D341Med (cell line): ENCODE results near the gene SKAP2.
A peak's percentile ranks its signal among the peaks of the same experiment; 100 is the strongest.

Experiments used
- DNase-seq: peaks from one replicate; pipeline ENCODE4 v3.0.0; 2012; ENCODE audit warnings: low spot score

Gene SKAP2, protein sequence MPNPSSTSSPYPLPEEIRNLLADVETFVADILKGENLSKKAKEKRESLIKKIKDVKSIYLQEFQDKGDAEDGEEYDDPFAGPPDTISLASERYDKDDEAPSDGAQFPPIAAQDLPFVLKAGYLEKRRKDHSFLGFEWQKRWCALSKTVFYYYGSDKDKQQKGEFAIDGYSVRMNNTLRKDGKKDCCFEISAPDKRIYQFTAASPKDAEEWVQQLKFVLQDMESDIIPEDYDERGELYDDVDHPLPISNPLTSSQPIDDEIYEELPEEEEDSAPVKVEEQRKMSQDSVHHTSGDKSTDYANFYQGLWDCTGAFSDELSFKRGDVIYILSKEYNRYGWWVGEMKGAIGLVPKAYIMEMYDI

DNA sequence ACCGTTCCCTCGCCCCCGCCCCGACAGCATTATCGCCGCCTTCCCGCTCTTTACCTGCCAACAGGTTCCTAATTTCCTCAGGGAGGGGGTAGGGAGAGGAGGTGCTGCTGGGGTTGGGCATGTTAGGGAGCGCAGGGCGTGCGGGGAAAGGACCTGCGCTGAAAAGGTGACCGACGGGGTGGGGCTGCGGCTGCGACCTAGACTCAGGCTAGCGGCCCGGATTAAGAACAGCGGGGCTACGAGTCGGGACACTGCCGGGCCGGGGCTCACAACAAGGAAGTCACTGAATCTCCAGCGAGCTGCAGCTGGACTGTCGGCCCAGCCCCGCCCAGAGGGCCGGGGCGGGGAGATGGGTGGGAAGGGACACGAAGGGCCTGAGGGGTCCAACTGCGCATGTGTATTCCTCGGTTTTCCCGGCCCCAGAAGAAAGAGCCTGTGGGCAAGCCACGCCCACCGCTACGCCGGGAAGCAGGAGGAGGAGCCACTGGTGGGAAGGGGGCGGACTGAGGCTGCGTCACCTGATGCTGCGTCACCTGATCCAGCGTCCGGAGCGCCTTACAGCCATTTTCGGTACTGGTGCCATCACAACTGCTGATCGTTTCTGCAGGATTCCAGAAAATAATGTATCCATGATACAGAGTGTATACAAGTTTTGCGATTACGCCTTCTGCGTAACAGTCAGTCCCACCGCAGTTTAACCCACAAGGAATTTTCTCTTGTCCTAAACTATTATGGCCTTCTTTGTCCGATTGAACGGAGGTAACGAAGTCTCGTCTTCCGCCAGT lies at the start of gene SKAP2:
Gene SKAP2 (minus strand): TSS at position 282 of the 785 bp plus-strand sequence. CDS start 161 bp downstream, at position 121.
- peak; percentile 82 for DNase-seq

GRCh38 chr7:26912933-26913536 lies 48.6 kb upstream of the SKAP2 start:
- DNase-seq, result no peak

- DNase-seq, result no peak
Measured at GRCh38 chr7:26912338-26912737, 47.9 kb upstream of the SKAP2 start.

- DNase-seq, result no peak
Measured at GRCh38 chr7:26910221-26910620, 45.8 kb upstream of the SKAP2 start.

- no peak for DNase-seq
Measured at GRCh38 chr7:26900251-26900650, 35.9 kb upstream of the SKAP2 start.

GRCh38 chr7:26899519-26899918 lies 35.1 kb upstream of the SKAP2 start:
- DNase-seq, result no peak

- DNase-seq, result no peak
Measured at GRCh38 chr7:26898891-26899290, 34.5 kb upstream of the SKAP2 start.

DNA sequence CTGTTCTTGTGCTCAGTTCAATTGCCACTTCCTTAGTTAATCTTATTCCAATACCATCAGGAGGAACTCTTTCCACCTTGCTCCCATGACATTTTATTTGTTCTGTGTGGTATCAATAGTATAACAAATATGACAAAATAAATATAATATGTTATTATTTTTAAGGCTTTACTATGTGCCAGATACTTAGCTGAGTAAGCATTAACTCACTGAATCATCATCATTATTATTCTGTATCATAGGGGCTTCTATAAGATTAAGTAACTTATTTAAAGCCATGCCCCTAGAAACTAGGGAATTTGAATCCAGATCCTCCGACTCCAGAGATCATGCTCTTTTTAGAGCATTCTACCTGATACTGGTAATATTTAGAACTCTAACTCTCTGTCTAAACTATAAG lies 33.5 kb upstream of the SKAP2 start:
- no peak for DNase-seq

- DNase-seq, result no peak
Measured at GRCh38 chr7:26891400-26892350, 27.3 kb upstream of the SKAP2 start.

GRCh38 chr7:26880852-26881251 lies 16.5 kb upstream of the SKAP2 start:
- no peak for DNase-seq

GRCh38 chr7:26879671-26880070 lies 15.3 kb upstream of the SKAP2 start:
- DNase-seq, result no peak

- no peak for DNase-seq
Measured at GRCh38 chr7:26868841-26869495, 4.6 kb upstream of the SKAP2 start.

DNA sequence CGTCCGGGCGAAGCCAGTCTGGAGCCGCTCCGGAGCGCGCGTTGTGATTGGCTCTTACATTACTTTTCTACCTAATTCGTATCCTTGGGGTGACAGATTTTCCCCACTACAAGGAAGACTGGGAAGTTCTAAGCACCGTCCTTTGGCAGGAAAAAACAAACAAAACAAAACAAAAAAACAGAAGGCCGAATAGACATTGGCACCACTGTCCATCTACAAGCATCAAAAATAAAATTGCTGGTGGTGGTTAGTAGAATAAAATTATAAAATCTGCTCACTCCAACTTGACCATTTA lies 651 bp upstream of the SKAP2 start:
- no peak for DNase-seq

- DNase-seq, result peak; percentile 33
Measured at GRCh38 chr7:26863518-26864308, 677 bp downstream of the SKAP2 start.

- no peak for DNase-seq
Measured at GRCh38 chr7:26862834-26863233, 1.6 kb downstream of the SKAP2 start.

- no peak for DNase-seq
Measured at GRCh38 chr7:26861050-26861449, 3.3 kb downstream of the SKAP2 start.

DNA sequence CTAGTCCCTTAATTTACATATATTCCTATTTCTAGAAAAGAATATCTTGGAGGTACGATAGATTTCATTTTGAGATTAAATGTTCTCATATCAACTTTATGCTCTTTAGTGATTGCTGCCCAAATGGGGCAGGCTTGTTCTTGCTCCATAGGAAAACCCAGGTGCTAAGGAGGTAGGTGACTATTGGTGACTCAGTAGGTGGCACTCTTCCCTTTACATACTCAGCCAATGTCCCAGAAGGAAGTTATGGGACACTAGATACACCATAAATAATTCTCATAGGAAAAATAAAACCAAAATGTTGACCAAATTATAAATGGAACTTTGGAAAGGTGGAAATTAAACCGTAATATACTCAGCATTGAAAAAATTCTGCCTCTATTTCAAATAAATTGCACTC lies 4.0 kb downstream of the SKAP2 start:
- no peak for DNase-seq

DNA sequence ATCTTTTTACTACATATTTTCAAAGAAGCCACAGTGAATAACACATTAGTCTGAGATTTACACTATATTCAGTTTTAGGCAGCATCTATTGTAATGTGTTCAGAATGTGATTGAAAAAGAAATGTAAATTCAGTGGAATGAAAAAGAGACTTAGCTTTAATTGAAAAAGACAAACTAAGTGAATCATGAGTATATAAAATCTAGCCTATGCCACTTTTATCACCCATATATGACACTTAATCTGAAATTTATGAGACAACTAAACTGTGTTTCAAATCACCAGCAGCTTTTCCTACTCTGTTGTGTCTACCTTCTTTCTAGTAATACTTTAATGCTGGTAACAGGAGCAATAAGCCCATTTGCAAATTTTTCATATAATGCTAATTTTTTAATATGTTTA lies 4.7 kb downstream of the SKAP2 start:
- DNase-seq, result no peak

DNA sequence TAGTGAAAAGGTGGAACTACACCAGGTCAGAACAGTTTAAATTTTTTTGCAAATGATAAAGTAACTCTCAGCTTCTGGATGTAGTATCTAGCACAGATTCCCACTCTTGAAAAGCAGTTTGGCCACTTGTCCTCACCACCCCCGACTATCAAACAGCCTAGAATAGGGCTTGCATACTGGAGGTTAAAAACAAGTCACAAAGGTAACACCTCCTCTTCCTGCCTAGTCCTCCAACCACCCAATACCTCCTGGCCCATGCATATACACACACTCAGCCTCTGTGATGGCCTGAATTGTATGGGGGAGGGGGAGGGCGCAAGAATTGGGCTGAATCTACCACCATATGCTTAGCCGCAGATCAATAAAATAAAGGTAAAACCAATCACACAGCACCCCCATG lies 5.7 kb downstream of the SKAP2 start:
- no peak for DNase-seq

- DNase-seq, result no peak
Measured at GRCh38 chr7:26858241-26858715, 6.1 kb downstream of the SKAP2 start.
